K562 (cell line): ENCODE data around the gene TMPO. TPM values are rescaled to one million over a fixed set of nuclear protein-coding genes. Genes with fewer than 3 reads are reported as not detected.

Source experiments
- GABPB2 ChIP-seq: fragments of 250-450 bp; sonication (Bioruptor Pico); conservative IDR thresholded peaks from 2 replicates; pipeline ENCODE4 v1.5.1; 2021; ENCODE audit warnings: mild to moderate bottlenecking
- GATAD2B ChIP-seq: fragments of 450-650 bp; IDR thresholded peaks from 2 replicates; pipeline ENCODE4 v1.6.1; 2017; ENCODE audit warnings: mild to moderate bottlenecking, borderline replicate concordance
- GTF2F1 ChIP-seq: IDR thresholded peaks from 2 replicates; pipeline ENCODE4 v1.6.1; 2011; ENCODE audit warnings: low read depth, low read length, improper control_type of control experiment
- HMG20A ChIP-seq: fragments of 450-650 bp; formaldehyde crosslinking; conservative IDR thresholded peaks from 2 replicates; pipeline ENCODE4 v1.4.0; 2020; ENCODE audit warnings: mild to moderate bottlenecking, mixed read lengths
- KDM1A ChIP-seq, 2 experiments: fragments of 450-650 bp; IDR thresholded peaks; 2 replicates each; pipeline ENCODE4 v1.6.1; 2016; ENCODE audit warnings: mild to moderate bottlenecking in 2 of 2
- MAZ ChIP-seq, 2 experiments: fragments of 450-650 bp in 1 of 2; sonication (generic) in 1 of 2; formaldehyde crosslinking; IDR thresholded peaks in 1 of 2; conservative IDR thresholded peaks in 1 of 2; 2 replicates each; pipeline versions ENCODE4 v1.4.0 to v1.5.0; 2020; ENCODE audit warnings: mild to moderate bottlenecking in 1 of 2, missing genetic modification reagents in 1 of 2
- MECOM ChIP-seq: fragments of 250-450 bp; sonication (Bioruptor Pico); IDR thresholded peaks from 2 replicates; pipeline ENCODE4 v1.8.0; 2022; ENCODE audit warnings: inconsistent platforms
- NFXL1 ChIP-seq: fragments of 450-650 bp; formaldehyde crosslinking; IDR thresholded peaks from 2 replicates; pipeline ENCODE4 v1.4.0; 2021; ENCODE audit warnings: mild to moderate bottlenecking
- PHF21A ChIP-seq: fragments of 450-650 bp; IDR thresholded peaks from 2 replicates; pipeline ENCODE4 v1.6.1; 2017; ENCODE audit warnings: low read depth, borderline replicate concordance
- PRMT5 ChIP-seq: sonication (generic); formaldehyde crosslinking; IDR thresholded peaks from 2 replicates; pipeline ENCODE4 v1.5.0; 2020; ENCODE audit warnings: missing genetic modification reagents
- SMARCB1 ChIP-seq: IDR thresholded peaks from 2 replicates; pipeline ENCODE4 v1.6.1; 2011; ENCODE audit warnings: improper control_type of control experiment, low read depth; ENCODE audit not compliant: insufficient read length
- SOX6 ChIP-seq: fragments of 450-650 bp; IDR thresholded peaks from 2 replicates; pipeline ENCODE4 v1.6.1; 2014; ENCODE audit warnings: mild to moderate bottlenecking
- SRSF1 ChIP-seq: fragments of 200-400 bp; formaldehyde crosslinking; IDR thresholded peaks from 2 replicates; pipeline ENCODE4 v1.6.1; 2017; ENCODE audit warnings: mild to moderate bottlenecking, low read depth, low read length, moderate library complexity
- TBL1XR1 ChIP-seq, 2 experiments: IDR thresholded peaks; 2 replicates each; pipeline ENCODE4 v1.6.1; 2012; ENCODE audit warnings: improper control_type of control experiment in 2 of 2, low read length in 2 of 2, mild to moderate bottlenecking in 1 of 2
- TOE1 ChIP-seq, 2 experiments: fragments of 450-650 bp in 1 of 2; sonication (generic) in 1 of 2; formaldehyde crosslinking in 1 of 2; IDR thresholded peaks; 2 replicates each; pipeline versions ENCODE4 v1.7.1 to v1.8.0; 2016 to 2022; ENCODE audit warnings: borderline replicate concordance in 2 of 2, mild to moderate bottlenecking in 2 of 2, antibody characterized with exemption in 1 of 2, inconsistent platforms in 1 of 2, low read depth in 1 of 2, missing genetic modification reagents in 1 of 2, moderate library complexity in 1 of 2
- U2AF1 ChIP-seq: fragments of 200-400 bp; formaldehyde crosslinking; optimal IDR thresholded peaks from 2 replicates; pipeline ENCODE3; 2017; ENCODE audit warnings: mild to moderate bottlenecking, low read depth, low read length, moderate library complexity
- ZNF444 ChIP-seq: fragments of 250-450 bp; sonication (Bioruptor Pico); IDR thresholded peaks from 2 replicates; pipeline ENCODE4 v1.4.0; 2020; ENCODE audit warnings: mild to moderate bottlenecking, moderate library complexity
- ZSCAN32 ChIP-seq: fragments of 450-650 bp; formaldehyde crosslinking; IDR thresholded peaks from 2 replicates; pipeline ENCODE4 v1.4.0; 2020; ENCODE audit warnings: mild to moderate bottlenecking, moderate library complexity
- ZZZ3 ChIP-seq: fragments of 450-650 bp; IDR thresholded peaks from 2 replicates; pipeline ENCODE4 v1.6.1; 2016; ENCODE audit warnings: antibody characterized with exemption, mild to moderate bottlenecking, moderate library complexity
- polyA plus RNA-seq, 8 experiments: library from polyadenylated mRNA; depleted of rRNA in 4 of 8; stranded (reverse) in 5 of 8; unstranded in 3 of 8; fragments of >200 nt; fragmentation: Nextera tagmentation in 2 of 8; fragmentation: Illumina TruSeq in 1 of 8; extraction: Ambion mirVana in 2 of 8; extraction: Trizol in 1 of 8; gene quantifications; 2 replicates each; pipeline versions ENCODE4 v1.2.1 to v1.2.3, GENCODE V29; 2011 to 2014; ENCODE audit warnings: inconsistent platforms in 1 of 8, missing spikeins in 1 of 8
- total RNA-seq, 7 experiments: library from RNA; depleted of rRNA in 6 of 7; stranded (reverse); fragments of >200 nt in 6 of 7; fragmentation: Illumina TruSeq in 2 of 7; extraction: Trizol in 2 of 7; gene quantifications; 2 replicates each; pipeline versions ENCODE4 v1.2.1 to v1.2.3, GENCODE V29; 2011 to 2021; ENCODE audit warnings: low replicate concordance in 1 of 7
- TF ChIP-seq, protein P1 (sequence below), 2 experiments: fragments of 450-650 bp in 1 of 2; IDR thresholded peaks; 2 replicates each; pipeline ENCODE4 v1.6.1; 2011 to 2017; ENCODE audit warnings: low read depth in 2 of 2, antibody characterized with exemption in 1 of 2, borderline replicate concordance in 1 of 2, low read length in 1 of 2, mild to moderate bottlenecking in 1 of 2, mixed read lengths in 1 of 2; ENCODE audit not compliant: control insufficient read depth in 1 of 2
- TF ChIP-seq, protein P2 (sequence below): fragments of 250-450 bp; sonication (Bioruptor Pico); IDR thresholded peaks from 2 replicates; pipeline ENCODE4 v1.8.0; 2021; ENCODE audit warnings: moderate library complexity, mild to moderate bottlenecking, inconsistent platforms
- TF ChIP-seq, protein P3 (sequence below): fragments of 450-650 bp; IDR thresholded peaks from 2 replicates; pipeline ENCODE4 v1.6.1; 2016; ENCODE audit warnings: antibody characterized with exemption
- TF ChIP-seq, protein P4 (sequence below): fragments of 450-650 bp; IDR thresholded peaks from 2 replicates; pipeline ENCODE4 v1.6.1; 2016

The TMPO gene
- total and polyA plus RNA-seq, 9 of the 15 experiments (the other 6 are each of a cell fraction or from before 2014, with no cell fraction given): 62.1 to 263 (median 182) TPM

DNA sequence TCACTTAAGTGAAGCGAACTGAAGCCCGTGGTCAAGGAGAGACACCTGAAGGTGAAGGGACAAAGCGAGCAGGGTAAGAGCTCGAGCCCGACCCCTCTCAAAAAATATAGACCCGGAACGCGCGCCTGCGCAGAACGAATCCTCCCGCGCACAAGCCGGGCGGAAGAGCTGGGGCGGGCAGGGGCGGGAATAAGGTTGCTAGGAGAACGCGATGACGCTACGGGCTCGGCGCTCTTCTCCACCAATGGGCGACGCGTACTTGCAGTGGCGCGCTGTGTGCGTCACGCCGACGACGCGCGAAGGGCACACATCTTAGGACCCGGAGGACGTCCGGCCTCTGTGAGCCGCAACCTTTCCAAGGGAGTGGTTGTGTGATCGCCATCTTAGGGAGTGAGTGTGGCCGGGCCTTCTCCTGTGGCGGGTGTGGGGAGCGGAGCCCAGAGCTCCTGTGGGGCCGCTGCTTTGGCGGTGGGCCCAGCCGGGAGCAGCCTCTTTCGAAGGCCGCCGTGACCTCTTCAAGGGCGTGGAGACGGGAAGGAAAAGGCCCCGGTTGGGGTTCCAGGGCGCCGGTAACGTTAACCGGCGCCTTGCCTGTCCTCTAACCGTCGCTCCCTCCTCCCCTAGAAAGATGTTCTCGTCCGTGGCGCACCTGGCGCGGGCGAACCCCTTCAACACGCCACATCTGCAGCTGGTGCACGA, 78.1 kb downstream of the TMPO start, which contains the start of gene SLC25A3 (continued):
- TF ChIP-seq ZSCAN32: no peak
- TF ChIP-seq SMARCB1: no peak
- peak; percentile 50 to 55 for TF ChIP-seq MAZ (CRISPR knock-in tag; conservative IDR thresholded peaks at IDR 0.05 in 1 of 2, IDR thresholded peaks at IDR 0.05 in 1 of 2)
- TF ChIP-seq HMG20A: no peak
- TF ChIP-seq PRMT5 (CRISPR knock-in tag): no peak
- TF ChIP-seq, protein P1, sequence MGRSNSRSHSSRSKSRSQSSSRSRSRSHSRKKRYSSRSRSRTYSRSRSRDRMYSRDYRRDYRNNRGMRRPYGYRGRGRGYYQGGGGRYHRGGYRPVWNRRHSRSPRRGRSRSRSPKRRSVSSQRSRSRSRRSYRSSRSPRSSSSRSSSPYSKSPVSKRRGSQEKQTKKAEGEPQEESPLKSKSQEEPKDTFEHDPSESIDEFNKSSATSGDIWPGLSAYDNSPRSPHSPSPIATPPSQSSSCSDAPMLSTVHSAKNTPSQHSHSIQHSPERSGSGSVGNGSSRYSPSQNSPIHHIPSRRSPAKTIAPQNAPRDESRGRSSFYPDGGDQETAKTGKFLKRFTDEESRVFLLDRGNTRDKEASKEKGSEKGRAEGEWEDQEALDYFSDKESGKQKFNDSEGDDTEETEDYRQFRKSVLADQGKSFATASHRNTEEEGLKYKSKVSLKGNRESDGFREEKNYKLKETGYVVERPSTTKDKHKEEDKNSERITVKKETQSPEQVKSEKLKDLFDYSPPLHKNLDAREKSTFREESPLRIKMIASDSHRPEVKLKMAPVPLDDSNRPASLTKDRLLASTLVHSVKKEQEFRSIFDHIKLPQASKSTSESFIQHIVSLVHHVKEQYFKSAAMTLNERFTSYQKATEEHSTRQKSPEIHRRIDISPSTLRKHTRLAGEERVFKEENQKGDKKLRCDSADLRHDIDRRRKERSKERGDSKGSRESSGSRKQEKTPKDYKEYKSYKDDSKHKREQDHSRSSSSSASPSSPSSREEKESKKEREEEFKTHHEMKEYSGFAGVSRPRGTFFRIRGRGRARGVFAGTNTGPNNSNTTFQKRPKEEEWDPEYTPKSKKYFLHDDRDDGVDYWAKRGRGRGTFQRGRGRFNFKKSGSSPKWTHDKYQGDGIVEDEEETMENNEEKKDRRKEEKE (IDR thresholded peaks at IDR 0.05; ENCODE audit: borderline replicate concordance in 1 of 2, control insufficient read depth in 1 of 2, low read depth in 2 of 2, low read length in 1 of 2): no peak
- peak; percentile 27; the same call in 1 of the 2 replicates for TF ChIP-seq SOX6
- no peak for TF ChIP-seq ZZZ3
- TF ChIP-seq, protein P2, sequence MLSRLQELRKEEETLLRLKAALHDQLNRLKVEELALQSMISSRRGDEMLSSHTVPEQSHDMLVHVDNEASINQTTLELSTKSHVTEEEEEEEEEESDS (CRISPR knock-in tag): no peak
- TF ChIP-seq GTF2F1: peak; percentile 90; the same call in 1 of the 2 replicates
- TF ChIP-seq ZNF444 (CRISPR knock-in tag): no peak
- no peak for TF ChIP-seq KDM1A (IDR thresholded peaks at IDR 0.05)
- no peak for TF ChIP-seq NFXL1 (CRISPR knock-in tag)
- TF ChIP-seq, protein P3, sequence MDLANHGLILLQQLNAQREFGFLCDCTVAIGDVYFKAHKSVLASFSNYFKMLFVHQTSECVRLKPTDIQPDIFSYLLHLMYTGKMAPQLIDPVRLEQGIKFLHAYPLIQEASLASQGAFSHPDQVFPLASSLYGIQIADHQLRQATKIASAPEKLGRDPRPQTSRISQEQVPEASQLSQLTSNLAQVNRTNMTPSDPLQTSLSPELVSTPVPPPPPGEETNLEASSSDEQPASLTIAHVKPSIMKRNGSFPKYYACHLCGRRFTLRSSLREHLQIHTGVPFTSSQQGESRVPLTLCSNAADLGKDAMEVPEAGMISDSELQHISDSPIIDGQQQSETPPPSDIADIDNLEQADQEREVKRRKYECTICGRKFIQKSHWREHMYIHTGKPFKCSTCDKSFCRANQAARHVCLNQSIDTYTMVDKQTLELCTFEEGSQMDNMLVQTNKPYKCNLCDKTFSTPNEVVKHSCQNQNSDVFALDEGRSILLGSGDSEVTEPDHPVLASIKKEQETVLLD: peak; percentile 90
- TF ChIP-seq TBL1XR1 (IDR thresholded peaks at IDR 0.05; ENCODE audit: low read length in 2 of 2): peak in 1 of 2 experiments; percentile 93; a peak in 2 of 4 replicates
- TF ChIP-seq GATAD2B: no peak
- no peak for TF ChIP-seq SRSF1
- no peak for TF ChIP-seq GABPB2
- TF ChIP-seq TOE1 (IDR thresholded peaks at IDR 0.05; ENCODE audit: borderline replicate concordance): peak; percentile 75; the same call in 1 of the 2 replicates
- no peak for TF ChIP-seq TOE1 (CRISPR knock-in tag; IDR thresholded peaks at IDR 0.05; ENCODE audit: borderline replicate concordance, low read depth)
- TF ChIP-seq, protein P4, sequence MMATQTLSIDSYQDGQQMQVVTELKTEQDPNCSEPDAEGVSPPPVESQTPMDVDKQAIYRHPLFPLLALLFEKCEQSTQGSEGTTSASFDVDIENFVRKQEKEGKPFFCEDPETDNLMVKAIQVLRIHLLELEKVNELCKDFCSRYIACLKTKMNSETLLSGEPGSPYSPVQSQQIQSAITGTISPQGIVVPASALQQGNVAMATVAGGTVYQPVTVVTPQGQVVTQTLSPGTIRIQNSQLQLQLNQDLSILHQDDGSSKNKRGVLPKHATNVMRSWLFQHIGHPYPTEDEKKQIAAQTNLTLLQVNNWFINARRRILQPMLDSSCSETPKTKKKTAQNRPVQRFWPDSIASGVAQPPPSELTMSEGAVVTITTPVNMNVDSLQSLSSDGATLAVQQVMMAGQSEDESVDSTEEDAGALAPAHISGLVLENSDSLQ: peak; percentile 61; the same call in 1 of the 2 replicates
- TF ChIP-seq U2AF1: no peak
- no peak for TF ChIP-seq PHF21A
- no peak for TF ChIP-seq MECOM
